T-helper 2 cell treated with Interferon-gamma antibody and Interleukin-4, amounts not matched to agents 5 μg/mL and 100 μg/mL, for 36 hours (primary cell): Measurements from ENCODE around the gene DNAH14.
"Not testable (repeated sequence)": the region's sequence is repeated elsewhere in the genome, so short reads cannot be mapped to it uniquely, and the experiment has no call there.

ENCODE experiments used
- DNase-seq: peaks from one replicate; pipeline ENCODE4 v3.0.0; 2021; ENCODE audit warnings: low spot score
- H3K27ac Mint-ChIP-seq: one replicate; pipeline ENCODE4 v1.8.0; 2021; ENCODE audit warnings: mild to moderate bottlenecking, mixed read lengths
- H3K27me3 Mint-ChIP-seq: one replicate; pipeline ENCODE4 v1.8.0; 2021; ENCODE audit warnings: low read depth, mixed read lengths
- H3K36me3 Mint-ChIP-seq: one replicate; pipeline ENCODE4 v1.8.0; 2021; ENCODE audit warnings: low read depth, mixed read lengths
- H3K4me1 Mint-ChIP-seq: one replicate; pipeline ENCODE4 v1.8.0; 2021; ENCODE audit warnings: low read depth, mixed read lengths
- H3K4me3 Mint-ChIP-seq: one replicate; pipeline ENCODE4 v1.8.0; 2022; ENCODE audit warnings: mild to moderate bottlenecking, moderate library complexity, mixed read lengths
- H3K9me3 Mint-ChIP-seq: one replicate; pipeline ENCODE4 v1.8.0; 2021; ENCODE audit warnings: mixed read lengths

DNAH14 gene

DNA sequence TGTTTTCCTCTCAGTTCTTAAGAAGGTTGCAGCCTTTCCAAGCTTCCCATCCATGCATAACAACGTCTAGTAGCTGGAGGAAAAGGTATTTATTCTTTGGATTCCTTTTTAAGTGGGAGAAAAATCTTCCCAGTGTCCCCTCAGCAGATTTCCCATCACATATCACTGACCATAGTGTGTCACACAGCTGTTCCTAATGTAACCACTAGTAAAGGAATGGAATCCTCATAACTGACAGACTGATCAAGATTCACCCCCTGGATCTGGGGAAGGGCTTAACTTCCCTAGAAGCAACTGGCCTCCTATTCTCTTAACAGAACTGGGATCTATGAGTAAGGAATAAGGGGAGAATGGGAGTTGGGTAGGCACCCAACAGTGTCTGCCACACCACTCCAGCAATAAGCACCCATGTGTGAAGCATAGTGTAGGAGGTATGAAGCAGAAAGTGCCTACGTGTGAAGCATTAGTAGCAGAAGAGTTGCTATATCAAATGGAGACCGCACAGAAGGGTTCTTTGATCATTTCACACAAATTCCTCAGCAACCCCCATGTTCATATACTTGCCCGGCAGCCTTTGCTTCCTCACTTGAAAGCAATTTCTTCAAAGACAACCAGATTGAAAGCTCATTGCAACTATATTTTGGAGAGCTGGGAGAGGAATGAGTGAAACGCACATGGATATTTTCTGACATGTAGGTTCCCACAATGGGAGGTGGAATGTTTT is 28.2 kb upstream of the DNAH14 start:
- no peak for DNase-seq
- no peaks in the 10 kb centered on the region for H3K4me1 Mint-ChIP-seq
- H3K36me3 Mint-ChIP-seq, result no peaks in the 10 kb centered on the region
- H3K27me3 Mint-ChIP-seq, result no peaks in the 10 kb centered on the region
- H3K4me3 Mint-ChIP-seq, result no peak overlapping the region
- no peak overlapping the region for H3K27ac Mint-ChIP-seq
- peaks cover 8% of the 10 kb centered on the region for H3K9me3 Mint-ChIP-seq

DNA sequence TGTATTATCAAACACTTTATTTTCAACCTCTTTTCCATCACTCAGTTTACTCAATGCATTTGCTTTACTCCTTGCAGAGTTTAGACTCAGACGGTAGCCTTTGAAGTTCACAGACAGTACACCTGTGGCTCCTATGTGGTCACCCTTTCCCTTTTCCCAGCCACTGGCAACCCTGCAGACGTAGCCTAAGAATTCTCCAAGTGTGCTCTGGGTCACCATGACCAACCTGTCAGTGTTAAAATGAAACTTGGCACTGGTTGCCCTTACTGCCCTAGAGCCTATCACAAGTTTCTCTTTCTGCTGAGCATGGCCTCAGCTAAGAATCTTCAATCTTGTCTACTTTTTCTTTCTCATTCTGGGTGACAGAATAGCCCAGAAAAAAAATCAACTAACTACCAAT is 25.5 kb upstream of the DNAH14 start:
- Mint-ChIP-seq H3K4me3 (no peak overlapping the region), H3K9me3 (no peaks in the 10 kb centered on the region), H3K27ac (no peak overlapping the region), H3K36me3 (no peaks in the 10 kb centered on the region), H3K27me3 (no peaks in the 10 kb centered on the region), H3K4me1 (no peaks in the 10 kb centered on the region)
- no peak for DNase-seq

DNA sequence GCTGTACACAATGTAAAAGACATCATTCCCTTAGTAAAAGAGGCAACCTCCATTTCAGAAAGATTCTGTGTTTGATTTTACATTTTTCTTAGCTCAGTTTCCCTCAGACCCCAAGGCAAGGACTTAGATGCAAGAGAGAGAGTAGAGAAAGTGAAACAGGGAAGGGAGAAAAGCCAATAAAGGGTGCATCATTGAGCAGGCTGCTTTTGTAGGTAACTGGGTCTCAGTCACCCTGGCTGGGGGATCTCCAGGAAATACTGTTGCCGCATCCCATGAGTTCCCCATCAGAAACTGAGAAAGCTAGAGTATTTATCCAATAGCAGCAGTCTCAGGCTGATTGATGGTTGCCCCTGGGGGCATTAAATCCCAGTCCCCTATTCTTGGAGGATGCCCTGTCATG is 23.1 kb upstream of the DNAH14 start:
- DNase-seq, result no peak
- Mint-ChIP-seq H3K36me3 (no peaks in the 10 kb centered on the region), H3K27ac (no peak overlapping the region), H3K27me3 (no peaks in the 10 kb centered on the region), H3K4me1 (no peaks in the 10 kb centered on the region), H3K4me3 (no peak overlapping the region), H3K9me3 (peaks cover 6% of the 10 kb centered on the region)

DNA sequence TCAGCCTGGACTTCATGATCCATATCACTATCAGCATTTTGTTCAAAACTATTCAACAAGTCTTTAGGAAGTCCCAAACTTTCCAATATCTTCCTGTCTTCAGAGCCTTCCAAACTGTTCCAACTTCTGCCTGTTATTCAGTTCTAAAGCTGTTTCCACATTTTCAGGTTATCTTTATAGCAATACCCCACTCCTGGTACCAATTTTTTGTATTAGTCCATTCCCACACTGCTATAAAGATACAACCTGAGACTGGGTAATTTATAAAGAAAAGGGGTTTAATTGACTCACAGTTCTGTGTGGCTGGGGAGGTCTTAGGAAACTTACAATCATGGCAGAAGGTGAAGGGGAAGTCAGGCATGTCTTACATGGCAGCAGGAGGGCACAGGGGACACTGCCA is 18.3 kb upstream of the DNAH14 start:
- DNase-seq, result no peak
- Mint-ChIP-seq H3K4me1 (no peaks in the 10 kb centered on the region), H3K4me3 (no peak overlapping the region), H3K27me3 (no peaks in the 10 kb centered on the region), H3K27ac (no peak overlapping the region), H3K36me3 (no peaks in the 10 kb centered on the region), H3K9me3 (peaks cover 21% of the 10 kb centered on the region)

DNA sequence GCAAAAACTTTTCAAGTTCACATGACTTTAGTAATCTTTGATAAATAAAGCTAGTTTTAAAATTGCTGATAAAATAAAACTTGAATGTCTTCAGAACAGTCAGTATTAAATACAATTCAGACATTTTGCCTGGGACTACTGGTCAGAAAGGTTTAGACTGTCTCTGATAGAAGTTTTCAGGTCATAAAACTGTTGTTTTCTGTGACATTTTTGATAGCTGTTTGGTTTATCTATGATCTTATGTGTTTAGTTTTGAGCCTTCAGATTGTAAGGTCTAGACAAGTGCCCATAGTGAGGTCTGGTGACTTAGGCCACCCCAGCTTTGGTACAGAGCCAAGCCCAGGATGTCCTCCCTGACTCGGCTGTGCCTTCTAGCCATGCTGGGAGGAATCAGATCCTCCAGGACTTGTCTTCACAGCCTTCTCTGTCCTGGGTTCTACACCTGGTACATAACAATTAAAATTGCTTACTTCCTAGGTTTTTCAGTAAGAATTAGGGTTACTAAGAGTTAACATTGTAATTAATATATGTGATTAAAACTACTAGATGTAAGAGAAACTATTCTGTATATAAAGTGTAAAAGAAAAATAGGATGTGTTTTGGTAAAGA is 15.1 kb upstream of the DNAH14 start:
- no peak overlapping the region for H3K27ac Mint-ChIP-seq
- no peaks in the 10 kb centered on the region for H3K4me1 Mint-ChIP-seq
- no peak for DNase-seq
- no peak overlapping the region for H3K4me3 Mint-ChIP-seq
- no peaks in the 10 kb centered on the region for H3K27me3 Mint-ChIP-seq
- H3K9me3 Mint-ChIP-seq, result peaks cover 21% of the 10 kb centered on the region
- no peaks in the 10 kb centered on the region for H3K36me3 Mint-ChIP-seq

DNA sequence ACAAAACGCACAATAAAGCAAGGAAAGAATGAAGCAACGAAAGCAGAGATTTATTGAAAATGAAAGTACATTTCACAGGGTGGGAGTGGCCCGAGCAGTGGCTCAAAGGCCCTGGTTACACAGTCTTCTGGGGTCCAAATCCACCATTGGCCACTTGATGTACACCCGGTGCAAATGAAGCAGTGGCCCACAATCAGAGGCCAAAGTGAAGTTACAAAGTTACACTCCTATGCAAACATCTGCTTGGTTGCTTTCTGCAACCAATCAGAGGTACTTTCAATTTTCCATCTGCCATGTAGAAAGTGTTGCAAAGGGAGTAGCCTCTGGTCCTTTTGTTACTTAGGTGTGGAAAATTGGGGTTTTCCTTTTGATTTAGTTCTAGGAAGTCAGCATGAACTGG is 10.0 kb upstream of the DNAH14 start:
- H3K27ac Mint-ChIP-seq, result no peak overlapping the region
- H3K4me3 Mint-ChIP-seq, result no peak overlapping the region
- peaks cover 2% of the 10 kb centered on the region for H3K27me3 Mint-ChIP-seq
- H3K9me3 Mint-ChIP-seq, result peaks cover 3% of the 10 kb centered on the region
- no peaks in the 10 kb centered on the region for H3K36me3 Mint-ChIP-seq
- no peaks in the 10 kb centered on the region for H3K4me1 Mint-ChIP-seq
- DNase-seq, result no peak

DNA sequence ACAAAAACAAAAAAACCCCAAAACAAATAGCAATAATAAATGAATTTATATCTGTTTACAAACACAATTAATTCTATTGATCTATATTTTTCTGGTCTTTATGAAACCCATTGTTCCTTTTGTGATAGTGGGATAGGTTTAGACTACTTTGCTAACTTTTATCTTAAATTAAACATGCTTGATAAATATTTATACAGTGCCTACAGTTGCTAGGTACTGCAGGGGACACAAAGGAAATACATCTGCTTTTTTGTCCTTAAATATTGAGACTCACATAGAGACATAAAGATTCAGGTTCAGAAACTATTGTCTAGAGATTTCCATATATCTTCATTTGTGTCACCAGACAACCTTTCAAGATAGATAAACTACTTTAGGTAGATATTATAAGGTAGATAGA is 8.5 kb upstream of the DNAH14 start:
- H3K9me3 Mint-ChIP-seq, result no peaks in the 10 kb centered on the region

DNA sequence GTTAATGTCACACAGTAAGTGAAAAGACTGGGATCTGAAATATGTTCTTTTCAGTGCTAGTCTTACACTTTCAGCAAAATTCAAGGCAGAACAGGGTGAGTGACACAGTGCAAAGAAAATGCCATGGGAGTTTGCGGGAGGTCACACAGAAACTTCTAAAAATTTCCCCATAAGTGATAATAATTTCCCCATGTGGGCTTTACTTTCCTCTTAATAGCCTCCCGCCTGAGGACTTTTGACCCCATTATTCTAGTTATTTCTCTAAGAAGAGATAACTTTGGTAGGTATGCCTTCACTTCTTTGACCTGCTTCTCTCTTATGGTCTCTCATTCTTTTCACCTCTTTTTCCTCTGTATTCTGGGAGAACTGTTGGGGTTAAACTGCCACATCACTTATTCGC is 8.1 kb upstream of the DNAH14 start:
- no peaks in the 10 kb centered on the region for H3K9me3 Mint-ChIP-seq
- peaks cover 2% of the 10 kb centered on the region for H3K27me3 Mint-ChIP-seq
- no peak overlapping the region for H3K27ac Mint-ChIP-seq
- DNase-seq, result no peak
- no peaks in the 10 kb centered on the region for H3K4me1 Mint-ChIP-seq
- no peaks in the 10 kb centered on the region for H3K36me3 Mint-ChIP-seq
- no peak overlapping the region for H3K4me3 Mint-ChIP-seq

More for the DNA sequence above, 8.5 kb upstream of the DNAH14 start:
- no peak for DNase-seq
- no peaks in the 10 kb centered on the region for H3K36me3 Mint-ChIP-seq
- H3K27me3 Mint-ChIP-seq, result peaks cover 2% of the 10 kb centered on the region
- H3K27ac Mint-ChIP-seq, result no peak overlapping the region
- no peaks in the 10 kb centered on the region for H3K4me1 Mint-ChIP-seq
- no peak overlapping the region for H3K4me3 Mint-ChIP-seq

DNA sequence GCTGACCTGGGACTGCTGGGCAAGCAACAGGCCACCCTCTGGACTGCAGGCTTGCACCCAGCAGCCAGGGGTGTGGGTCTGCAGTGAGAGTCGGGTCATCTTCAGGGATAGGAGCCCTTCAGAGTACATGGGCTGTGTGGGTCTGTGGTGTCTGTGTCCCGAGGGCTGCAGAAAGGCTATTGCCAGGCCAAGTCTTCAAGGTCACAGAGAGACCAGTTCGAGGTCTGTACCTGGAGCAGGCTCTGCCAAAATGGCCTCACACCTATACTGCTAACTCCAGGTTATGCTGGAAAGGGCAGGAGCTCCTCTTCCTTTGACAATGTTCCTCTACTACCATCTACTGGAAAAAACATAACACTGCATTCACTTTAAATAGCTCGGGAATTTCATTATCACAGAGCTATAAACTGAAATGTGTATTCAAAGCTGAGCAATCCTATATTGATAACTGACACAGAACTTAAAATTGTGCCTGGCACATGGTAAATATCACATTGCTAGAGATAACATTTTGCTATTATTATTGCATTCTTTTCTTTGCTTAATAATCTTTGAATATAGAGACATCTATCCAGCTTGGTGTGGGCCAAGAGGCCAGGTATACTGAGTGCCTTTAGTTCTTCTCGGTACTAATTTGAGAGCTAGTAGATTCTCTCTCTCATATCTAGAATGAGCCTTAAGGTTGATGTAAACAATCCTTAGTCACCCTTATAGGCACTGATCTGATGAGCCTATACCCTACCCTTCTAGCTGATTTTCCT is 6.9 kb upstream of the DNAH14 start:
- Mint-ChIP-seq H3K36me3 (no peaks in the 10 kb centered on the region), H3K27me3 (peaks cover 3% of the 10 kb centered on the region), H3K9me3 (no peaks in the 10 kb centered on the region)

DNA sequence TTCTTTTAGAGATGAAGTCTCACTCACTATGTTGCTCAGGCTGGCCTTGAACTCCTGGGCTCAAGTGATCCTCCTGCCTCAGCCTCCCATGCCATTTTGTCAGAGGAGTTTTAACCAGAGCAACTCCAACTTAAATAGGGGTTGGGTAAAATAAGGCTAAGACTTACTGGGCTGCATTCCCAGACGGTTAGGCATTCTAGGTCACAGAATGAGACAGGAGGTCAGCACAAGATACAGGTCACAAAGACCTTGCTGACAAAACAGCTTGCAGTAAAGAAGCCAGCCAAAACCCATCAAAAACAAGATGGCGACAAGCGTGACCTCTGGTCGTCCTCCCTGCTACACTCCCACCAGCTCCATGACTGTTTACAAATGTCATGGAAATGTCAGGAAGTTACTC is 5.7 kb upstream of the DNAH14 start:
- no peak overlapping the region for H3K4me3 Mint-ChIP-seq
- no peaks in the 10 kb centered on the region for H3K36me3 Mint-ChIP-seq
- H3K27me3 Mint-ChIP-seq, result peaks cover 8% of the 10 kb centered on the region
- DNase-seq, result no peak
- no peaks in the 10 kb centered on the region for H3K4me1 Mint-ChIP-seq
- H3K27ac Mint-ChIP-seq, result no peak overlapping the region
- no peaks in the 10 kb centered on the region for H3K9me3 Mint-ChIP-seq

More for the DNA sequence above, 6.9 kb upstream of the DNAH14 start:
- Mint-ChIP-seq H3K4me1 (no peaks in the 10 kb centered on the region), H3K4me3 (no peak overlapping the region), H3K27ac (no peak overlapping the region)
- DNase-seq, result no peak

DNA sequence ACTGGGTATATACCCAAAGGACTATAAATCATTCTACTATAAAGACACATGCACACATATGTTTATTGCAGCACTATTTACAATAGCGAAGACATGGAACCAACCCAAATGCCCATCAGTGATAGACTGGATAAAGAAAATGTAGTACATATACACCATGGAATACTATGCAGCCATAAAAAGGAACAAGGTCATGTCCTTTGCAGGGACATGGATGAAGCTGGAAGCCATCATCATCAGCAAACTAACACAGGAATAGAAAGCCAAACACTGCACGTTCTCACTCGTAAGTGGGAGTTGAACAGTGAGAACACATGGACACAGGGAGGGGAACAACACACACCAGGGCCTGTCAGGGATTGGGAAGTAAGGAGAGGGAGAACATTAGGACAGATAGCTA is 1.8 kb upstream of the DNAH14 start:
- H3K4me3 Mint-ChIP-seq, H3K36me3 Mint-ChIP-seq, DNase-seq, H3K4me1 Mint-ChIP-seq, H3K27ac Mint-ChIP-seq: not testable (repeated sequence)
- peaks cover 23% of the 10 kb centered on the region for H3K27me3 Mint-ChIP-seq
- peaks cover 15% of the 10 kb centered on the region for H3K9me3 Mint-ChIP-seq

DNA sequence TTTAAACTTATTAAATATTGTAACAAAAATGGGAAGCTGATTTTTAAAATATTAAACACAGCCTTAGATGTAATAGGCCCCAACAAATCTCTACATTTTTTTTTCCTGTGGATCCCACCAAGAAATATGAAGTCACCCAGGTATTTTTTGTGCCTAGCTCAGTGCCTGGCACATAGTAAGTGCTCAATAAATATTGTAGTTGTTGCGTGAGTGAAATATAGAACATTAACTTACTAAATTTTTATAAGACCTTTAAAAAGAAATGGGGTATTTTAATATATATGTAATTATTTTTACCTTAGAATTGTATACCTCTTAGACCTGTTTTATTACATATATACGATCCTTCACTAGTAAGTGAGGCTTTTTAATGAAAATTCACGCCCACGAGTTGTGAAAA is 569 bp upstream of the DNAH14 start:
- H3K27me3 Mint-ChIP-seq, result peaks cover 23% of the 10 kb centered on the region

DNA sequence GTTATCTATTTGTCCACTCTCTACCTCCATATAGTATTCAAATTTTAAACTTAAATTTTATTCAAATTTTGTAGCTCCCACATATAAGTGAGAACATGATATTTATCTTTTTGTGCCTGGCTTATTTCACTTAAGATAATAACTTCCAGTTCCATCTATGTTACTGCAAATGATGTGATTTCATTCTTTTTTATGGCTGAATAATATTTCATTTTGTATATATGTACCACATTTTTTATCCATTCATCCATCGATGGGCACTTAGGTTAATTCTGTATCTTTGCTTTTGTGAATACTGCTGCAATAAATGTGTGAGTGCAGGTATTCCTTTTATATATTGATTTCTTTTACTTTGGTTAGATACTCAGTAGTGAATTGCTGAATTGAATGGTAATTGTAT is 2.1 kb downstream of the DNAH14 start:
- Mint-ChIP-seq H3K4me3 (no peak overlapping the region), H3K27ac (no peak overlapping the region), H3K4me1 (no peaks in the 10 kb centered on the region), H3K27me3 (peaks cover 23% of the 10 kb centered on the region), H3K9me3 (peaks cover 41% of the 10 kb centered on the region), H3K36me3 (no peaks in the 10 kb centered on the region)
- DNase-seq, result no peak

More for the DNA sequence above, 569 bp upstream of the DNAH14 start:
- H3K4me1 Mint-ChIP-seq, result no peaks in the 10 kb centered on the region
- H3K4me3 Mint-ChIP-seq, result no peak overlapping the region
- peaks cover 27% of the 10 kb centered on the region for H3K9me3 Mint-ChIP-seq
- no peak for DNase-seq
- H3K36me3 Mint-ChIP-seq, result no peaks in the 10 kb centered on the region
- no peak overlapping the region for H3K27ac Mint-ChIP-seq

DNA sequence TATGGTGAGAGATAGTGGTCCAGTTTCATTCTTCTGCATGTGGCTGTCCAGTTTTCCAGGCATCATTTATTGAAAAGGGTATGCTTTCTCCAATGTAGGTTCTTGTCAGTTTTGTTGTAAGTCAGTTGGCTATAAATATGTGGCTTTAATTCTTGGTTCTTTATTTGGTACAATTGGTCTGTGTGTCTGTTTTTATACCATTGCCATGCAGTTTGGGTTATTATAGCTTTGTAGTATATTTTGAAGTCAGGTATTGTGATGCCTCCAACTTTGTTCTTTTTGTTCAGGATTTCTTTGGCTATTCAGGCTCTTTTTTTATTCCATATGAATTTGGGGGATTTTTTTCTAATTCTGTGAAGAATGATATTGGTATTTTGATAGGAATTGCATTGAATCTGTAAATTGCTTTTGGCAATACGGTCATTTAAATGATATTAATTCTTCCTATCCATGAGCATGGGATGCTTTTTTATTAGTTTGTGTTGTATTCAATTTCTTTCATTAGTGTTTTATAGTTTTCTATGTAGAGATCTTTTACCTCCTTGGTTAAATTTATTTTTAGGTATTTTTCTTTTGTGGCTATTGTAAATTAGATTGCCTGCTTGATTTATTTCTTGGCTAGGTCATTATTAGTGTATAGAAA is 3.3 kb downstream of the DNAH14 start:
- no peak overlapping the region for H3K4me3 Mint-ChIP-seq
- H3K27me3 Mint-ChIP-seq, result peaks cover 20% of the 10 kb centered on the region
- H3K36me3 Mint-ChIP-seq, result no peaks in the 10 kb centered on the region
- DNase-seq, result no peak
- peaks cover 41% of the 10 kb centered on the region for H3K9me3 Mint-ChIP-seq
- H3K27ac Mint-ChIP-seq, result no peak overlapping the region
- H3K4me1 Mint-ChIP-seq, result no peaks in the 10 kb centered on the region
